H1 (cell line): Measurements from ENCODE around the gene FLRT2. TPM values are rescaled to one million over a fixed set of nuclear protein-coding genes. Genes with fewer than 3 reads are reported as not detected.

ENCODE experiments used
- CTCF ChIA-PET: fragments of 300-600 bp; sonication (Branson Sonifier 250); formaldehyde crosslinking; loops from one replicate; lab custom pipeline; 2021; ENCODE audit not compliant: partially characterized antibody; lab: Charles Lee
- POLR2A ChIA-PET: fragments of 300-600 bp; sonication (Branson Sonifier 250); formaldehyde crosslinking; loops from one replicate; lab custom pipeline; 2021; ENCODE audit warnings: inconsistent platforms; ENCODE audit not compliant: partially characterized antibody; lab: Charles Lee
- DNase-seq, 2 experiments: peaks; one replicate each; pipeline versions ENCODE4 v3.0.0 to v3.0.0-alpha.2; 2010 to 2022; ENCODE audit warnings: low spot score in 2 of 2, low read depth in 1 of 2, mixed read lengths in 1 of 2
- FAIRE-seq: peaks from 2 replicates; lab custom pipeline; 2011; peaks lifted over from hg19 to GRCh38; lab: Jason Lieb, UNC
- H2AFZ ChIP-seq: 2 replicates; pipeline ENCODE4 v1.8.1; 2012; ENCODE audit warnings: low read length, inconsistent platforms
- H2AK5ac ChIP-seq: 2 replicates; pipeline ENCODE4 v1.6.1; 2013; ENCODE audit warnings: low read depth, low read length
- H2BK120ac ChIP-seq: replicated peaks from 2 replicates; pipeline ENCODE3; 2013; ENCODE audit warnings: low read depth, low read length, inconsistent platforms
- H2BK12ac ChIP-seq: 2 replicates; pipeline ENCODE4 v1.6.1; 2013; ENCODE audit warnings: low read depth, low read length
- H2BK15ac ChIP-seq: 2 replicates; pipeline ENCODE4 v1.6.1; 2013; ENCODE audit warnings: low read length
- H2BK20ac ChIP-seq: 2 replicates; pipeline ENCODE4 v1.6.1; 2013; ENCODE audit warnings: low read length
- H2BK5ac ChIP-seq: 2 replicates; pipeline ENCODE4 v1.6.1; 2013; ENCODE audit warnings: low read depth, low read length
- H3K14ac ChIP-seq: 2 replicates; pipeline ENCODE4 v1.6.1; 2013; ENCODE audit warnings: inconsistent platforms; ENCODE audit not compliant: insufficient read length
- H3K18ac ChIP-seq: 2 replicates; pipeline ENCODE4 v1.6.1; 2013; ENCODE audit warnings: low read length; ENCODE audit errors: extremely low read depth
- H3K23ac ChIP-seq: 2 replicates; pipeline ENCODE4 v1.6.1; 2013; ENCODE audit warnings: inconsistent platforms; ENCODE audit not compliant: insufficient read length
- H3K23me2 ChIP-seq: 2 replicates; pipeline ENCODE4 v1.6.1; 2013; ENCODE audit warnings: low read depth, low read length
- H3K27ac ChIP-seq: 2 replicates; pipeline ENCODE4 v1.6.1; 2011; ENCODE audit warnings: low read depth, low read length, inconsistent platforms
- H3K27me3 ChIP-seq, 4 experiments: replicated peaks in 1 of 4; 1 replicate in 1 of 4; 2 replicates in 3 of 4; pipeline versions ENCODE4 v1.6.1 to v1.8.1; 2011 to 2013; ENCODE audit warnings: low read length in 3 of 4, mild to moderate bottlenecking in 3 of 4, inconsistent platforms in 2 of 4, mixed read lengths in 2 of 4, moderate library complexity in 1 of 4; ENCODE audit not compliant: control insufficient read depth in 3 of 4, insufficient read depth in 3 of 4; ENCODE audit errors: extremely low read depth in 1 of 4
- H3K36me3 ChIP-seq, 4 experiments: 2 replicates each; pipeline versions ENCODE4 v1.6.1 to v1.8.1; 2011 to 2013; ENCODE audit warnings: mild to moderate bottlenecking in 4 of 4, low read length in 3 of 4, moderate library complexity in 2 of 4, control low read depth in 1 of 4, inconsistent platforms in 1 of 4; ENCODE audit not compliant: insufficient read depth in 4 of 4, control insufficient read depth in 2 of 4
- H3K4ac ChIP-seq: replicated peaks from 2 replicates; pipeline ENCODE3; 2013; ENCODE audit warnings: low read length, low read depth, mixed read lengths, inconsistent platforms; ENCODE audit not compliant: insufficient read length
- H3K4me1 ChIP-seq, 4 experiments: replicated peaks in 1 of 4; 1 replicate in 1 of 4; 2 replicates in 3 of 4; pipeline versions ENCODE4 v1.6.1 to v1.8.1; 2011 to 2013; ENCODE audit warnings: low read length in 3 of 4, inconsistent platforms in 2 of 4, mixed read lengths in 1 of 4; ENCODE audit not compliant: insufficient read depth in 4 of 4, control insufficient read depth in 3 of 4
- H3K4me2 ChIP-seq, 2 experiments: 2 replicates each; pipeline versions ENCODE4 v1.6.1 to v1.8.1; 2011 to 2013; ENCODE audit warnings: low read depth in 2 of 2, low read length in 2 of 2, control low read depth in 1 of 2, inconsistent platforms in 1 of 2, mild to moderate bottlenecking in 1 of 2; ENCODE audit not compliant: insufficient read depth in 1 of 2
- H3K4me3 ChIP-seq, 4 experiments: fragments of 200-600, 300-600 bp in 1 of 4; sonication (generic), shearing (Covaris generic), sonication (Bioruptor Twin) in 1 of 4; 2 replicates each; pipeline versions ENCODE4 v1.5.1 to v1.8.1; 2011 to 2016; ENCODE audit warnings: low read length in 4 of 4, low read depth in 3 of 4, control low read depth in 2 of 4, inconsistent platforms in 2 of 4, mild to moderate bottlenecking in 2 of 4, mixed read lengths in 1 of 4, moderate library complexity in 1 of 4; ENCODE audit not compliant: insufficient read depth in 2 of 4; ENCODE audit errors: extremely low read depth in 1 of 4
- H3K56ac ChIP-seq: replicated peaks from 2 replicates; pipeline ENCODE3; 2013; ENCODE audit warnings: low read depth, mild to moderate bottlenecking, mixed read lengths, low read length, inconsistent platforms; ENCODE audit not compliant: insufficient read length
- H3K79me1 ChIP-seq: 2 replicates; pipeline ENCODE4 v1.6.1; 2013; ENCODE audit warnings: low read depth, low read length, control low read depth
- H3K79me2 ChIP-seq, 2 experiments: 2 replicates each; pipeline versions ENCODE4 v1.6.1 to v1.8.1; 2012 to 2013; ENCODE audit warnings: low read length in 2 of 2, mild to moderate bottlenecking in 2 of 2, inconsistent platforms in 1 of 2; ENCODE audit not compliant: insufficient read depth in 2 of 2, control insufficient read depth in 1 of 2
- H3K9ac ChIP-seq, 4 experiments: replicated peaks in 1 of 4; 1 replicate in 1 of 4; 2 replicates in 3 of 4; pipeline versions ENCODE4 v1.6.1 to v1.8.1; 2011 to 2013; ENCODE audit warnings: low read depth in 3 of 4, low read length in 3 of 4, control low read depth in 2 of 4, mild to moderate bottlenecking in 2 of 4, moderate library complexity in 2 of 4, inconsistent platforms in 1 of 4; ENCODE audit errors: extremely low read depth in 1 of 4
- H3K9me3 ChIP-seq, 2 experiments: 2 replicates each; pipeline versions ENCODE4 v1.6.1 to v1.8.1; 2012 to 2013; ENCODE audit warnings: mild to moderate bottlenecking in 2 of 2, moderate library complexity in 2 of 2, control low read depth in 1 of 2, inconsistent platforms in 1 of 2, low read depth in 1 of 2, low read length in 1 of 2, mixed read lengths in 1 of 2; ENCODE audit not compliant: insufficient read depth in 2 of 2
- H4K20me1 ChIP-seq, 2 experiments: replicated peaks in 1 of 2; 2 replicates each; pipeline versions ENCODE3 to v1.8.1; 2011 to 2013; ENCODE audit warnings: inconsistent platforms in 2 of 2, low read length in 2 of 2, mild to moderate bottlenecking in 1 of 2; ENCODE audit not compliant: insufficient read depth in 2 of 2, control insufficient read depth in 1 of 2
- H4K5ac ChIP-seq: 2 replicates; pipeline ENCODE4 v1.6.1; 2013; ENCODE audit warnings: low read length, low read depth, mixed read lengths, inconsistent platforms; ENCODE audit not compliant: insufficient read length
- H4K8ac ChIP-seq: 2 replicates; pipeline ENCODE4 v1.8.0; 2013; ENCODE audit warnings: mild to moderate bottlenecking, moderate library complexity, low read length, inconsistent platforms; ENCODE audit not compliant: insufficient read depth; ENCODE audit errors: extremely low read depth
- H4K91ac ChIP-seq: replicated peaks from 2 replicates; pipeline ENCODE3; 2013; ENCODE audit warnings: low read length, mixed read lengths, inconsistent platforms; ENCODE audit not compliant: insufficient read length
- CHD2 ChIP-seq: IDR thresholded peaks from 2 replicates; pipeline ENCODE4 v1.6.1; 2012; ENCODE audit warnings: low read length, improper control_type of control experiment
- CREB1 ChIP-seq: IDR thresholded peaks from 2 replicates; pipeline ENCODE4 v1.6.1; 2012; ENCODE audit warnings: inconsistent platforms
- E2F6 ChIP-seq: IDR thresholded peaks from 2 replicates; pipeline ENCODE4 v1.6.1; 2012; ENCODE audit warnings: inconsistent platforms
- EGR1 ChIP-seq: IDR thresholded peaks from 2 replicates; pipeline ENCODE4 v1.6.1; 2011; ENCODE audit warnings: low read depth, low read length, borderline replicate concordance
- GTF2F1 ChIP-seq: IDR thresholded peaks from 2 replicates; pipeline ENCODE4 v1.6.1; 2012; ENCODE audit warnings: low read depth, low read length, improper control_type of control experiment, borderline replicate concordance
- KDM1A ChIP-seq: fragments of 200-600, 300-600 bp; sonication (generic); IDR thresholded peaks from 2 replicates; pipeline ENCODE4 v1.7.1; 2016; ENCODE audit warnings: mild to moderate bottlenecking, low read length, borderline replicate concordance
- KDM5A ChIP-seq: fragments of 200-600 bp; IDR thresholded peaks from 2 replicates; pipeline ENCODE4 v1.7.1; 2012; ENCODE audit warnings: mild to moderate bottlenecking, low read length, inconsistent platforms, mixed read lengths
- MAFK ChIP-seq: IDR thresholded peaks from 2 replicates; pipeline ENCODE4 v1.6.1; 2012; ENCODE audit warnings: low read depth, mild to moderate bottlenecking, improper control_type of control experiment, low read length
- NANOG ChIP-seq: IDR thresholded peaks from 2 replicates; pipeline ENCODE4 v1.6.1; 2011; ENCODE audit warnings: low read length, low read depth, mild to moderate bottlenecking, inconsistent platforms; ENCODE audit not compliant: insufficient read depth, poor library complexity, severe bottlenecking
- NRF1 ChIP-seq: IDR thresholded peaks from 2 replicates; pipeline ENCODE4 v1.6.1; 2011; ENCODE audit warnings: mild to moderate bottlenecking, low read depth, low read length, improper control_type of control experiment
- SAP30 ChIP-seq: fragments of 300-600 bp; sonication (generic); IDR thresholded peaks from 2 replicates; pipeline ENCODE4 v1.7.1; 2012; ENCODE audit warnings: low read length, moderate library complexity, mild to moderate bottlenecking, inconsistent platforms; ENCODE audit not compliant: insufficient read depth, insufficient replicate concordance
- SP4 ChIP-seq: IDR thresholded peaks from 2 replicates; pipeline ENCODE4 v1.6.1; 2012; ENCODE audit warnings: low read length, inconsistent platforms
- SRF ChIP-seq: IDR thresholded peaks from 2 replicates; pipeline ENCODE4 v1.6.1; 2011; ENCODE audit warnings: mild to moderate bottlenecking, low read depth, low read length, moderate library complexity
- TAF1 ChIP-seq: IDR thresholded peaks from 2 replicates; pipeline ENCODE4 v1.6.1; 2011; ENCODE audit warnings: mild to moderate bottlenecking, low read depth, low read length
- ZNF274 ChIP-seq: IDR thresholded peaks from 2 replicates; pipeline ENCODE4 v1.7.0; 2012; ENCODE audit warnings: low read length, borderline replicate concordance; ENCODE audit errors: extremely low read depth
- WGBS, 2 experiments: shearing (Covaris generic) in 1 of 2; methylation state at CpG; one replicate each; pipeline versions ENCODE4 v1.1.6 to v1.1.7; 2013 to 2015; ENCODE audit warnings: low lambda C conversion rate in 2 of 2, mixed read lengths in 2 of 2, inconsistent platforms in 1 of 2, low coverage in 1 of 2, missing lambda C conversion rate in 1 of 2; ENCODE audit not compliant: insufficient replicate concordance in 2 of 2, insufficient coverage in 1 of 2, insufficient read length in 1 of 2; ENCODE audit errors: extremely low coverage in 1 of 2, missing lambda C conversion rate in 1 of 2; 5-methylcytosine and 5-hydroxymethylcytosine counted together
- polyA plus RNA-seq, 7 experiments: library from polyadenylated mRNA; depleted of rRNA in 3 of 7; stranded (reverse) in 5 of 7; unstranded in 2 of 7; fragments of >200 nt in 5 of 7; fragments of 200-250 nt in 2 of 7; gene quantifications; 1 replicate in 5 of 7; 2 replicates in 1 of 7; 4 replicates in 1 of 7; pipeline versions ENCODE4 v1.2.1 to v1.2.3, GENCODE V29; 2011 to 2013; ENCODE audit warnings: missing spikeins in 2 of 7, mixed read lengths in 2 of 7
- total RNA-seq: library from RNA; stranded (reverse); fragmentation: NEBNext Ultra II Directional; extraction: Animal tissue kit (Norgen Biotek cat#: 25700); gene quantifications from 2 replicates; pipeline ENCODE4 v1.2.1, GENCODE V29; 2021

FLRT2 gene
- total and polyA plus RNA-seq, 2 of the 8 experiments (the other 6 are each of a cell fraction or from before 2014, with no cell fraction given) = 2.4 to 6.9 TPM

GRCh38 chr14:85618390-85618789 is 88.4 kb downstream of the FLRT2 start:
- Histone ChIP-seq H4K91ac (no peak overlapping the region), H3K36me3 (no peaks in the 10 kb centered on the region; a peak in 2 of 8 replicates), H3K9me3 (no peaks in the 10 kb centered on the region), H3K9ac (no peak overlapping the region), H2BK15ac (no peak overlapping the region), H4K5ac (no peak overlapping the region), H3K79me1 (no peaks in the 10 kb centered on the region), H2BK5ac (no peak overlapping the region), H2BK20ac (no peak overlapping the region), H3K79me2 (no peaks in the 10 kb centered on the region), H2BK120ac (no peak overlapping the region), H3K56ac (no peak overlapping the region), H3K4me2 (no peak overlapping the region), H2BK12ac (no peak overlapping the region), H3K4me1 (no peaks in the 10 kb centered on the region; a peak in 2 of 7 replicates), H3K18ac (no peak overlapping the region), H4K8ac (no peak overlapping the region), H3K23me2 (no peaks in the 10 kb centered on the region), H4K20me1 (no peaks in the 10 kb centered on the region), H3K14ac (no peak overlapping the region), H2AK5ac (no peak overlapping the region), H3K27me3 (no peaks in the 10 kb centered on the region), H3K4ac (no peak overlapping the region), H3K27ac (no peak overlapping the region), H3K4me3 (no peak overlapping the region), H2AFZ (no peak overlapping the region), H3K23ac (no peak overlapping the region)
- FAIRE-seq (no peak), DNase-seq (no peak)
- TF ChIP-seq KDM5A (no peak), NRF1 (no peak), CHD2 (no peak), E2F6 (no peak), SRF (no peak), NANOG (no peak), KDM1A (no peak), EGR1 (no peak), ZNF274 (no peak), SP4 (no peak), MAFK (no peak), SAP30 (no peak), GTF2F1 (no peak), CREB1 (no peak), TAF1 (no peak)
- POLR2A ChIA-PET = no interaction called here
- WGBS, 2 experiments = 93% methylated on average over 4 of the region's 4 CpGs; no CpG with 5 or more reads in 1 of the 2 experiments
- CTCF ChIA-PET = interaction anchor here (1.0 kb wide), 1 partner anchor 87 kb away, joined by 3 read pairs; no protein-coding TSS in a partner anchor
